Measurements from ENCODE around the gene LTK. TPM values are rescaled to one million over a fixed set of nuclear protein-coding genes. Genes with fewer than 3 reads are reported as not detected.

LTK gene
- total RNA-seq, 1 experiment from 2014 or later: 9.2 TPM

GRCh38 chr15:41546851-41547786 is 33.5 kb upstream of the LTK start:
- Histone ChIP-seq H2AFZ (ENCODE audit: low read depth, low read length, poor library complexity, severe bottlenecking) (peak overlapping the region; percentile 72), H3K4me2 (ENCODE audit: low read length) (peak overlapping the region; percentile 68), H3K9me3 (ENCODE audit: control insufficient read depth in 1 of 2, insufficient read depth in 1 of 2, low read depth in 1 of 2, low read length in 2 of 2) (no peaks in the 10 kb centered on the region), H4K20me1 (ENCODE audit: insufficient read depth) (no peaks in the 10 kb centered on the region), H3K9me2 (ENCODE audit: insufficient read depth) (no peaks in the 10 kb centered on the region), H3K4me3 (replicated peaks in 1 of 2; ENCODE audit: low read depth in 1 of 2, low read length in 2 of 2) (peak overlapping the region in 1 of 2 experiments; percentile 30; a peak in 2 of 4 replicates), H3K27ac (ENCODE audit: low read depth, low read length) (no peak overlapping the region), H3K36me3 (ENCODE audit: control insufficient read depth in 1 of 2, insufficient read depth in 2 of 2, low read length in 2 of 2) (no peaks in the 10 kb centered on the region), H3K79me2 (ENCODE audit: insufficient read depth, low read length) (peaks cover 16% of the 10 kb centered on the region; the same call in 1 of the 2 replicates), H3K9ac (ENCODE audit: low read length) (0 out of 2 replicates have a peak overlapping the region, but pooled peaks have one; percentile 19), H3K4me1 (ENCODE audit: control insufficient read depth in 1 of 2, insufficient read depth in 2 of 2, low read length in 2 of 2) (peaks cover 7 to 28% of the 10 kb centered on the region in 2 experiments), H3K27me3 (ENCODE audit: insufficient read depth, low read length) (no peaks in the 10 kb centered on the region)
- ATAC-seq (0 out of 2 replicates have a peak, but pooled peaks have one; percentile 20), DNase-seq (ENCODE audit: low read depth, low spot score) (peak; percentile 33)
- RAD21 ChIA-PET (ENCODE audit: low non-redundant PET in 1 of 2, low total read pairs in 2 of 2, uncharacterized antibody in 2 of 2, unreplicated experiment in 2 of 2): no interaction called here
- BruUV-seq (replicated peaks): no TSS peak
- POLR2A ChIA-PET: interaction anchor here (0.7 kb wide), 1 partner anchor 511 kb away, joined by 3 read pairs; no protein-coding TSS in a partner anchor
- TF ChIP-seq FOSL1 (IDR thresholded peaks at IDR 0.05; ENCODE audit: low read depth) (peak; percentile 86), SP1 (IDR thresholded peaks at IDR 0.05; ENCODE audit: low read depth) (peak; percentile 16; the same call in 1 of the 2 replicates), JUND (IDR thresholded peaks at IDR 0.05) (peak; percentile 70), EZH2 (IDR thresholded peaks at IDR 0.05) (no peak)
- CTCF ChIA-PET: interaction anchor here (4.3 kb wide), 1 partner anchor 10 kb away, joined by 20 read pairs; no protein-coding TSS in a partner anchor
- intact Hi-C loops (cut with micrococcal nuclease): no loop called here

- H3K9me3 ChIP-seq (ENCODE audit: control insufficient read depth in 1 of 2, insufficient read depth in 1 of 2, low read depth in 1 of 2, low read length in 2 of 2): no peaks in the 10 kb centered on the region
- H3K4me2 ChIP-seq (ENCODE audit: low read length): peak overlapping the region; percentile 86; the same call in 1 of the 2 replicates
- POLR2A ChIA-PET: no interaction called here
- H3K36me3 ChIP-seq (ENCODE audit: control insufficient read depth in 1 of 2, insufficient read depth in 2 of 2, low read length in 2 of 2): no peaks in the 10 kb centered on the region
- ATAC-seq: no peak
- peaks cover 7 to 28% of the 10 kb centered on the region in 2 experiments for H3K4me1 ChIP-seq (ENCODE audit: control insufficient read depth in 1 of 2, insufficient read depth in 2 of 2, low read length in 2 of 2)
- no TSS peak for BruUV-seq (replicated peaks)
- intact Hi-C loops (cut with micrococcal nuclease): no loop called here
- H3K9me2 ChIP-seq (ENCODE audit: insufficient read depth): no peaks in the 10 kb centered on the region
- RAD21 ChIA-PET (ENCODE audit: low non-redundant PET in 1 of 2, low total read pairs in 2 of 2, uncharacterized antibody in 2 of 2, unreplicated experiment in 2 of 2): no interaction called here
- DNase-seq (ENCODE audit: low read depth, low spot score): no peak
- CTCF ChIA-PET: interaction anchor here (1.4 to 1.7 kb wide), 2 partner anchors 12 to 80 kb away, joined by 4 to 8 read pairs; no protein-coding TSS in a partner anchor
- H3K27ac ChIP-seq (ENCODE audit: low read depth, low read length): no peak overlapping the region
- no peaks in the 10 kb centered on the region for H3K27me3 ChIP-seq (ENCODE audit: insufficient read depth, low read length)
- no peak overlapping the region for H2AFZ ChIP-seq (ENCODE audit: low read depth, low read length, poor library complexity, severe bottlenecking)
- peaks cover 22% of the 10 kb centered on the region; the same call in 1 of the 2 replicates for H3K79me2 ChIP-seq (ENCODE audit: insufficient read depth, low read length)
- H3K4me3 ChIP-seq (replicated peaks in 1 of 2; ENCODE audit: low read depth in 1 of 2, low read length in 2 of 2): no peak overlapping the region
- H4K20me1 ChIP-seq (ENCODE audit: insufficient read depth): no peaks in the 10 kb centered on the region
- no peak overlapping the region for H3K9ac ChIP-seq (ENCODE audit: low read length)
- no peak for TF ChIP-seq EGR1 (IDR thresholded peaks at IDR 0.05; ENCODE audit: low read depth)
- no peak for TF ChIP-seq ZFX (IDR thresholded peaks at IDR 0.05)
- TF ChIP-seq ZNF274 (IDR thresholded peaks at IDR 0.05; ENCODE audit: low read depth, low read length): no peak
- no peak for TF ChIP-seq TCF7L2 (IDR thresholded peaks at IDR 0.05; ENCODE audit: borderline replicate concordance, extremely low read depth, insufficient read depth, insufficient read length)
- no peak for TF ChIP-seq CBX3 (IDR thresholded peaks at IDR 0.05; ENCODE audit: low read depth)
- TF ChIP-seq EZH2phosphoT487 (IDR thresholded peaks at IDR 0.05; ENCODE audit: borderline replicate concordance): no peak
- TF ChIP-seq CEBPB (IDR thresholded peaks at IDR 0.05; ENCODE audit: low read depth): no peak
- TF ChIP-seq, protein P1, sequence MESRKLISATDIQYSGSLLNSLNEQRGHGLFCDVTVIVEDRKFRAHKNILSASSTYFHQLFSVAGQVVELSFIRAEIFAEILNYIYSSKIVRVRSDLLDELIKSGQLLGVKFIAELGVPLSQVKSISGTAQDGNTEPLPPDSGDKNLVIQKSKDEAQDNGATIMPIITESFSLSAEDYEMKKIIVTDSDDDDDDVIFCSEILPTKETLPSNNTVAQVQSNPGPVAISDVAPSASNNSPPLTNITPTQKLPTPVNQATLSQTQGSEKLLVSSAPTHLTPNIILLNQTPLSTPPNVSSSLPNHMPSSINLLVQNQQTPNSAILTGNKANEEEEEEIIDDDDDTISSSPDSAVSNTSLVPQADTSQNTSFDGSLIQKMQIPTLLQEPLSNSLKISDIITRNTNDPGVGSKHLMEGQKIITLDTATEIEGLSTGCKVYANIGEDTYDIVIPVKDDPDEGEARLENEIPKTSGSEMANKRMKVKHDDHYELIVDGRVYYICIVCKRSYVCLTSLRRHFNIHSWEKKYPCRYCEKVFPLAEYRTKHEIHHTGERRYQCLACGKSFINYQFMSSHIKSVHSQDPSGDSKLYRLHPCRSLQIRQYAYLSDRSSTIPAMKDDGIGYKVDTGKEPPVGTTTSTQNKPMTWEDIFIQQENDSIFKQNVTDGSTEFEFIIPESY (IDR thresholded peaks at IDR 0.05; ENCODE audit: extremely low read depth, insufficient replicate concordance, low read length): no peak
- TF ChIP-seq, protein P2, sequence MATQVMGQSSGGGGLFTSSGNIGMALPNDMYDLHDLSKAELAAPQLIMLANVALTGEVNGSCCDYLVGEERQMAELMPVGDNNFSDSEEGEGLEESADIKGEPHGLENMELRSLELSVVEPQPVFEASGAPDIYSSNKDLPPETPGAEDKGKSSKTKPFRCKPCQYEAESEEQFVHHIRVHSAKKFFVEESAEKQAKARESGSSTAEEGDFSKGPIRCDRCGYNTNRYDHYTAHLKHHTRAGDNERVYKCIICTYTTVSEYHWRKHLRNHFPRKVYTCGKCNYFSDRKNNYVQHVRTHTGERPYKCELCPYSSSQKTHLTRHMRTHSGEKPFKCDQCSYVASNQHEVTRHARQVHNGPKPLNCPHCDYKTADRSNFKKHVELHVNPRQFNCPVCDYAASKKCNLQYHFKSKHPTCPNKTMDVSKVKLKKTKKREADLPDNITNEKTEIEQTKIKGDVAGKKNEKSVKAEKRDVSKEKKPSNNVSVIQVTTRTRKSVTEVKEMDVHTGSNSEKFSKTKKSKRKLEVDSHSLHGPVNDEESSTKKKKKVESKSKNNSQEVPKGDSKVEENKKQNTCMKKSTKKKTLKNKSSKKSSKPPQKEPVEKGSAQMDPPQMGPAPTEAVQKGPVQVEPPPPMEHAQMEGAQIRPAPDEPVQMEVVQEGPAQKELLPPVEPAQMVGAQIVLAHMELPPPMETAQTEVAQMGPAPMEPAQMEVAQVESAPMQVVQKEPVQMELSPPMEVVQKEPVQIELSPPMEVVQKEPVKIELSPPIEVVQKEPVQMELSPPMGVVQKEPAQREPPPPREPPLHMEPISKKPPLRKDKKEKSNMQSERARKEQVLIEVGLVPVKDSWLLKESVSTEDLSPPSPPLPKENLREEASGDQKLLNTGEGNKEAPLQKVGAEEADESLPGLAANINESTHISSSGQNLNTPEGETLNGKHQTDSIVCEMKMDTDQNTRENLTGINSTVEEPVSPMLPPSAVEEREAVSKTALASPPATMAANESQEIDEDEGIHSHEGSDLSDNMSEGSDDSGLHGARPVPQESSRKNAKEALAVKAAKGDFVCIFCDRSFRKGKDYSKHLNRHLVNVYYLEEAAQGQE (IDR thresholded peaks at IDR 0.05; ENCODE audit: low read depth): no peak
- no peak for TF ChIP-seq RAD21 (IDR thresholded peaks at IDR 0.05; ENCODE audit: low read depth)
Measured at GRCh38 chr15:41545218-41545617, 31.6 kb upstream of the LTK start.

Measured in HCT116 (cell line).